Mucosa of stomach (tissue), 1 donor: ENCODE measurements around the gene MALRD1.

Source experiments
- H3K27me3 ChIP-seq: one replicate; pipeline ENCODE4 v1.7.0; 2013; ENCODE audit warnings: mild to moderate bottlenecking, low read length; ENCODE audit not compliant: control insufficient read depth, insufficient read depth
- H3K36me3 ChIP-seq: one replicate; pipeline ENCODE4 v1.7.0; 2013; ENCODE audit warnings: low read length; ENCODE audit not compliant: control insufficient read depth, insufficient read depth
- H3K4me1 ChIP-seq: one replicate; pipeline ENCODE4 v1.7.0; 2013; ENCODE audit warnings: mild to moderate bottlenecking, low read length; ENCODE audit not compliant: control insufficient read depth, insufficient read depth
- H3K4me3 ChIP-seq: one replicate; pipeline ENCODE4 v1.7.0; 2013; ENCODE audit warnings: low read length
- H3K9ac ChIP-seq: one replicate; pipeline ENCODE4 v1.7.0; 2013; ENCODE audit warnings: mild to moderate bottlenecking, low read length, moderate library complexity
- H3K9me3 ChIP-seq: one replicate; pipeline ENCODE4 v1.7.0; 2013; ENCODE audit warnings: mild to moderate bottlenecking, low read length, moderate library complexity; ENCODE audit not compliant: control insufficient read depth
- donor health status: Pancreatic carcinoma.

The MALRD1 gene

DNA sequence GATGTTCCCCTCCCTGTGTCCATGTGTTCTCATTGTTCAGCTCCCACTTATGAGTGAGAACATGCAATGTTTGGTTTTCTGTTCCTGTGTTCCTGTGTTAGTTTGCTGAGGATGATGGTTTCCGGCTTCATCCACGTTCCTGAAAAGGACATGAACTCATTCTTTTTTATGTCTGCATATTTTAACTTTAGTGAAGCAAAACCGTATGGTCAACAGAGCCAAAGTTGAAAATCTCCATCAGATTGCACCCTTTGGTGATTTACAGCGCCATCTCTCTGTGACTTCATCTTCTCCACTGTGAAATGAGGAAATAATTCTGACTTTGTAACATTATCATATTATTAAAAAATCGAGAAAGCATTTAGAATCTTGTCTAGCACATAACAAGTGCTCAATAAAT lies 635.4 kb downstream of the MALRD1 start:
- H3K27me3 ChIP-seq, result no peaks in the 10 kb centered on the region
- H3K36me3 ChIP-seq, result no peaks in the 10 kb centered on the region
- no peaks in the 10 kb centered on the region for H3K9me3 ChIP-seq
- H3K4me3 ChIP-seq, result no peak overlapping the region
- no peaks in the 10 kb centered on the region for H3K4me1 ChIP-seq
- H3K9ac ChIP-seq, result no peak overlapping the region

DNA sequence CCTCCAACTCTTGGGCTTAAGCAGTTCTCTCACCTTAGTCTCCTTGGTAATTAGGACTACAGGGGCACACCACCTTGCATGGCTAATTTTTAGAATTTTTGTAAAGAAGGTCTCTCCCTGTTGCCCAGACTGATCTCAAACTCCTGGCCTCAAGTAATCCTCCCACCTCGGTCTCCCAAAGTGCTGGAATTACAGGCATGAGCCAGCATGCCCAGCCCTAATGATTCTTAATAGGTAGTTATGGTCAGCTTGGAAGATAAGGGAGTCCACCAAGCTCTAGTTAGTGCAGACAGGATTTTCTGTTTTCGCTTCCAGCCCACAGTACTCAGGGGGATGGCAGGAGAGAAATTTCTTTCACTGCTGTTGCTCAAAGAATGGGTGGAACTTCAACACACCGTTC lies 639.7 kb downstream of the MALRD1 start:
- H3K9ac ChIP-seq, result no peak overlapping the region
- no peaks in the 10 kb centered on the region for H3K9me3 ChIP-seq
- no peaks in the 10 kb centered on the region for H3K36me3 ChIP-seq
- H3K4me3 ChIP-seq, result no peak overlapping the region
- no peaks in the 10 kb centered on the region for H3K27me3 ChIP-seq
- H3K4me1 ChIP-seq, result no peaks in the 10 kb centered on the region

- Histone ChIP-seq H3K4me3 (no peak overlapping the region), H3K36me3 (no peaks in the 10 kb centered on the region), H3K9ac (no peak overlapping the region), H3K4me1 (no peaks in the 10 kb centered on the region), H3K9me3 (no peaks in the 10 kb centered on the region), H3K27me3 (no peaks in the 10 kb centered on the region)
Observed at GRCh38 chr10:19689231-19689630, 640.6 kb downstream of the MALRD1 start.

DNA sequence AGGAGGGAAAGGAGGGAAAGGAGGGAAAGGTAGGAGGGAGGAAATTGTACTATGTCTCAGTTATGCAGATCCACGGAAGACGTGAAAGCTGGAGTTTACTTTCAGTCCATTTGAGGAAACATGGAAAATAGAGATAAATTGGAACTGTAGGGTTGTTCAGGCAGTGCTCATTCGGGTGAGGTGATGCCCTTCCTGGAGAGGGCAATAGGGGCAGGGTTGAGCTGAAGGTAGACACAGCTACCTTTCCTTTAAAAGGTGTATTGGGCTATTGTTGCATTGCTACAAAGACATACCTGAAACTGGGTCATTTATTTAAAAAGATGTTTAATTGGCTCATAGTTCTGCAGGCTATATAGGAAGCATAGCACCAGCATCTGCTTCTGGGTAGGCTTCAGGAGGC lies 650.7 kb downstream of the MALRD1 start:
- Histone ChIP-seq H3K36me3 (no peaks in the 10 kb centered on the region), H3K27me3 (no peaks in the 10 kb centered on the region), H3K9ac (no peak overlapping the region), H3K9me3 (no peaks in the 10 kb centered on the region), H3K4me1 (no peaks in the 10 kb centered on the region), H3K4me3 (no peak overlapping the region)

DNA sequence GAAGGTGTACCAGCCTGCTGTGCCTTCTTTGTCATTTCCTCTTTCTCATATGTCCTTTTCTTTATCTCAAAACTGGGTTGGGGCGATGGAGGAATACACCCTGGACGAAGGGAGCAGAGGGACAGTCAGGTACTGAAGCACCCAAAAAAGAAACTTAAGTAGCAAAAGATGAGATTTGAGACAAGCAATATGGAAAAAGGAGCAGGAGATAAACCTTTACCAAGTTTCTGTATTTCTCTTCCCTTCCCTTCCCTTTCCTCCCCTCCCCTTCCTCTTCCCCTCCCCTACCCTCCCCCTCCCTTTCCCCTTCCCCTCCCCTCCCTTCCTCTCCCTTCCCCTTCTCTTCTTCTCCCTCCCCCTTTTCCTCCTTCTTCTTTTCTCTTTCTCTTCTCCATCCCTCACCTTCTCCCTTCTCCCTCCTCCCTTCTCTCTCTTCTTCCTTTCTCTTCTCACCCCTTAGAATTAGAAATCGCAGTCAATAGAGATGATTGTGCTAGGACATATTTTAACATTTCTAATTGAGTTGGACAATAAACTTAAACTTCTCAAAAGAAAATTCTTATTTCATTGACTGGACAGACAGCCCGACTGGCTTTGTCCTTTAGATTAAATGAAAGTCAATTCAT lies 652.9 kb downstream of the MALRD1 start:
- Histone ChIP-seq H3K27me3 (no peaks in the 10 kb centered on the region), H3K4me1 (no peaks in the 10 kb centered on the region)

DNA sequence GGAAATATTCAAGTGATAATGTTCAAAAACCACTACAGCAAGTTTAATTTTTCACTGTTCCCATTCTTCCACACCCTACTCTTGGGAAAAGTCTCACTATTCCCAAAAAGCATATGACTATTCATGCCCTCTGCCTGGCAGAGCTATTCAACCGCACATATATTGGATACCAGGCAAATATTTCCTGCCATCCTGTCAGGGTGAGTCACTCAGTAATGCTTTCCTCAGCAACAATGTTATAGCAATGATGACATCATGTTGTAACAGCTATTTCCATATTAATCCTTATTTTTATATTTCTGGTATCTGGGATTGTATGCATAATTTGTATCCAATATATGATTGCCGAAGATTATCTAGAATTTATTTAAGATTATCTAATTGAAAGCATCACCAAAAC lies 653.6 kb downstream of the MALRD1 start:
- H3K9ac ChIP-seq, result no peak overlapping the region
- H3K9me3 ChIP-seq, result no peaks in the 10 kb centered on the region
- no peaks in the 10 kb centered on the region for H3K27me3 ChIP-seq
- no peaks in the 10 kb centered on the region for H3K36me3 ChIP-seq
- H3K4me1 ChIP-seq, result no peaks in the 10 kb centered on the region
- no peak overlapping the region for H3K4me3 ChIP-seq

More for the DNA sequence above, 652.9 kb downstream of the MALRD1 start:
- Histone ChIP-seq H3K9ac (no peak overlapping the region), H3K4me3 (no peak overlapping the region), H3K36me3 (no peaks in the 10 kb centered on the region), H3K9me3 (no peaks in the 10 kb centered on the region)

DNA sequence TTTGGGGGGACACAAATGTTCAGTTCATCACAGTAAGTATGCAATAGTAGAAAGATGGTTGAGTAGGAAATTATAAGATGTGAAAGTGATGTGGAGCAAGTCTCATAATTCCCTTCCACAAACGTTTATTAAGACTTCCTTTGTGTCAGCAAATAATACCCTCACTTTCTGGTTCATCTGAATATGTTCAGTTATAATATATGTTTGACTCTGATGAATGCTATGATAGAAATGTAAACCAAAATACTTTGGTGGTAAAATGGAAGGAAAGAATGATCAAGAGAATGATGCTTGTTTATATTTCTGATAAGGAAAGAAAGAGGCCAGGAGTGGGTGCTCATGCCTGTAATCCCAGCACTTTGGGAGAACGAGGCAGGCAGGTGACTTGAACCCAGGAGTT lies 655.9 kb downstream of the MALRD1 start:
- no peaks in the 10 kb centered on the region for H3K9me3 ChIP-seq
- H3K36me3 ChIP-seq, result no peaks in the 10 kb centered on the region
- no peak overlapping the region for H3K4me3 ChIP-seq
- H3K9ac ChIP-seq, result no peak overlapping the region
- H3K27me3 ChIP-seq, result no peaks in the 10 kb centered on the region
- no peaks in the 10 kb centered on the region for H3K4me1 ChIP-seq

GRCh38 chr10:19705250-19705649 lies 656.6 kb downstream of the MALRD1 start:
- Histone ChIP-seq H3K36me3 (no peaks in the 10 kb centered on the region), H3K4me3 (no peak overlapping the region), H3K9ac (no peak overlapping the region), H3K27me3 (no peaks in the 10 kb centered on the region), H3K9me3 (no peaks in the 10 kb centered on the region), H3K4me1 (no peaks in the 10 kb centered on the region)

- H3K27me3 ChIP-seq, result no peaks in the 10 kb centered on the region
- H3K9ac ChIP-seq, result no peak overlapping the region
- no peaks in the 10 kb centered on the region for H3K9me3 ChIP-seq
- no peaks in the 10 kb centered on the region for H3K36me3 ChIP-seq
- no peak overlapping the region for H3K4me3 ChIP-seq
- no peaks in the 10 kb centered on the region for H3K4me1 ChIP-seq
Observed at GRCh38 chr10:19706904-19707303, 658.3 kb downstream of the MALRD1 start.

GRCh38 chr10:19707376-19707775 lies 658.8 kb downstream of the MALRD1 start:
- H3K36me3 ChIP-seq, result no peaks in the 10 kb centered on the region
- H3K9me3 ChIP-seq, result no peaks in the 10 kb centered on the region
- no peaks in the 10 kb centered on the region for H3K27me3 ChIP-seq
- no peak overlapping the region for H3K9ac ChIP-seq
- no peaks in the 10 kb centered on the region for H3K4me1 ChIP-seq
- no peak overlapping the region for H3K4me3 ChIP-seq

GRCh38 chr10:19708031-19708430 lies 659.4 kb downstream of the MALRD1 start:
- H3K36me3 ChIP-seq, result no peaks in the 10 kb centered on the region

GRCh38 chr10:19710600-19710999 lies 662.0 kb downstream of the MALRD1 start:
- Histone ChIP-seq H3K27me3 (no peaks in the 10 kb centered on the region), H3K36me3 (no peaks in the 10 kb centered on the region), H3K9me3 (no peaks in the 10 kb centered on the region), H3K9ac (no peak overlapping the region), H3K4me3 (no peak overlapping the region), H3K4me1 (no peaks in the 10 kb centered on the region)

More at GRCh38 chr10:19708031-19708430, 659.4 kb downstream of the MALRD1 start:
- no peaks in the 10 kb centered on the region for H3K27me3 ChIP-seq
- H3K4me3 ChIP-seq, result no peak overlapping the region
- no peaks in the 10 kb centered on the region for H3K9me3 ChIP-seq
- no peak overlapping the region for H3K9ac ChIP-seq
- H3K4me1 ChIP-seq, result no peaks in the 10 kb centered on the region

DNA sequence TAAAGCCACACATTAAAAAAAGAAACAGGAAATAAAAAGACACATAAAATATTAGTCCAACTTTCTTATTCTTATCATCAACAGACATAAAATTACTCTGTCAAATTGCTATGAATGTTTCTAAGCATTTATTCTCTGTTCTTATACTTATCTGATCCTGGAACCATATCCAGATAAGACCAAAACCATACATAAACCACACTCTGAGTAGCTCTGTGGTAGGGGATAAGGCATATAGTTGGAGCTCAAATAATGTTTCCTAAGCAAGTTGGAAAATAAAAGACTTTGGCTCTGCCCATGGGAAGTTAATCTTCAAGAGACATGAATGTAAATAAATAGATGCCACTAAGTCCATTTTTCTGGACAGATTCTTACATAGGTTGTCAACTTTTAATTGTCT lies 664.6 kb downstream of the MALRD1 start:
- H3K4me3 ChIP-seq, result no peak overlapping the region
- no peaks in the 10 kb centered on the region for H3K4me1 ChIP-seq
- H3K9ac ChIP-seq, result no peak overlapping the region
- no peaks in the 10 kb centered on the region for H3K36me3 ChIP-seq
- H3K9me3 ChIP-seq, result no peaks in the 10 kb centered on the region
- no peaks in the 10 kb centered on the region for H3K27me3 ChIP-seq
